HG03039 (cell line): ENCODE data around the gene ELF1.
"Not testable (repeated sequence)": the region's sequence is repeated elsewhere in the genome, so short reads cannot be mapped to it uniquely, and the experiment has no call there.

Source experiments
- ATAC-seq: cut with Tn5 transposase; IDR thresholded peaks from one replicate; pipeline ENCODE4 v1.9.1; 2021; ENCODE audit warnings: mild to moderate bottlenecking, moderate library complexity; ENCODE audit not compliant: unreplicated experiment

Gene ELF1

GRCh38 chr13:40908546-40908945 lies 110.6 kb downstream of the ELF1 start:
- no peak for ATAC-seq

GRCh38 chr13:40901032-40901431 lies 118.1 kb downstream of the ELF1 start:
- not testable (repeated sequence) for ATAC-seq

GRCh38 chr13:40900568-40900967 lies 118.5 kb downstream of the ELF1 start:
- not testable (repeated sequence) for ATAC-seq

GRCh38 chr13:40897053-40897452 lies 122.1 kb downstream of the ELF1 start:
- ATAC-seq, result no peak

GRCh38 chr13:40895227-40896184 lies 123.6 kb downstream of the ELF1 start:
- ATAC-seq, result no peak

GRCh38 chr13:40893573-40893972 lies 125.5 kb downstream of the ELF1 start:
- not testable (repeated sequence) for ATAC-seq

GRCh38 chr13:40886017-40886416 lies 133.1 kb downstream of the ELF1 start:
- no peak for ATAC-seq

- ATAC-seq, result not testable (repeated sequence)
Observed at GRCh38 chr13:40884175-40884574, 134.9 kb downstream of the ELF1 start.
